ENCODE data around the gene CRACDL.

DNA sequence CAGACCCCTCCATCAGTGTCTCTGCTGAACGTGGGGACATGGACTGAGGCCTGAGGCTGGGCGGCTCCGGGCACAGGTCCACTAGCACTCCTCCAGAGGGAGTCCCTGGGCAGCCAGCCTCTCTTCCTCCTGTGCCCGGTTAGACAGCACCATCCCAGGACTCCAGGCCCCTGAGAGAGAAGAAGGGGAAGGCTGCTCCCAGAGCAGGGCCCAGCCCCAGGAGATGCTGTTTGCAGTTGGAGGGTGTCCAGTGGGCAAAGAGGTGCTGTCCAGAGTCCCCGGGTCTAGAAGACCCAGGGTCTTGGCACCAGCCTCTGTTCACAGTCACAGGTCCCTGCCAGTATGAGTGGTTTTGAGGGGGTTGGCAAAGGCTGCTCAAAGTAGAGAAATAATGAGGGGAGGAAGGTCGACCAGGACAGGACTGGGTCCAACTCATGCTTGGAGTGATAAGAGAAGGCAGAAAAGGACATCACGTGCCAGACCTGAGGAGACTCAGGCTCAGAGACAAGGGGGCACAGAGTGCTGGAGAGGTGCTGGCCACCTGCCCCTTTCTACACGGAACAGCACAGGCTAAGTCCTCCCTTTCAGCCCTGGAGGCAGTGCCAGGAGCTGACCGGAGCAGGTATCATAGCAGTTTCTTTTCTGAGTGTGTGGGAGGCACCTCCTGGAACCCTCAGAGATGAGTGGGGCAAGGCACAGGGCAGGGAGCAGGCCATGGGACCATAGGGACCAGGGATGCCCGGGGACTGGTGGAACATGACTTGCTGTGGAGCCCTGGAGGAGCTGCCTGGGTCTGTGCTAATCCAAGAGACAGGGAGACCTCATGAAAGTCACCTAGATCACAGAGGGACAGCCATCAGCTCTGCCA, 21.1 kb downstream of the CRACDL start:
- TF ChIP-seq CTCF (IDR thresholded peaks at IDR 0.05; ENCODE audit: insufficient read depth, low read length, poor library complexity, severe bottlenecking) (no peak), EZH2phosphoT487 (conservative IDR thresholded peaks at IDR 0.05; ENCODE audit: low read length) (no peak)
